Umbilical cord (tissue), 2 donors: ENCODE results near the gene DYNC2H1. TPM values are rescaled to one million over a fixed set of nuclear protein-coding genes. Genes with fewer than 3 reads are reported as not detected.

Experiments used
- DNase-seq: peaks from one replicate; pipeline ENCODE4 v3.0.0-alpha.2; 2015; ENCODE audit warnings: low spot score
- total RNA-seq: library from RNA; depleted of rRNA; stranded (reverse); fragments of >200 nt; gene quantifications from one replicate; pipeline ENCODE4 v1.2.3, GENCODE V29; 2014; ENCODE audit warnings: low replicate concordance; ENCODE audit not compliant: insufficient read depth

Gene DYNC2H1
- total RNA-seq = 53.4 TPM

- DNase-seq = peak; percentile 97
These were observed at the start of gene DYNC2H1 for GRCh38 chr11:103108933-103109817. TSS of gene DYNC2H1 (plus strand) at chr11:103109426. CDS start at chr11:103109575, 149 bp downstream.

DNA sequence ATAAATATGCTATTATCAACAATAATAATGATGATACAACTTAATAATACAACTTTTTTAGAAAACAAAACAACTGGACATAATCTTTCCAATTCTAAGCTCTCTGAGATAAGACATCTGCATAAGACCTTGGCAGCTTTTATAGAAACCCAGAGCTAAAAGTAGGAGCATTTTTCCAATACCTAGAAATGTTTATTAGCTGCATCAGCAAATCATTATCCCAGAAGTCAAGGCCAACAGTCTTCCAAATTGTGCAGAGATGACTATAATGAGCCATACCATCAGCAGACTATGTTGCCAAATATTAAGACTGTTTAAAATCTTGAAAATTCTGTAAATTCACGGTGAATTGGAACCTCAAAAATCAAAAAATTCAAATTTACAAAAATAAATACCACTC, 47.6 kb upstream of the DYNC2H1 start:
- no peak for DNase-seq

GRCh38 chr11:103067118-103067517, 42.1 kb upstream of the DYNC2H1 start:
- DNase-seq = no peak

GRCh38 chr11:103069367-103069766, 39.9 kb upstream of the DYNC2H1 start:
- DNase-seq = no peak

DNA sequence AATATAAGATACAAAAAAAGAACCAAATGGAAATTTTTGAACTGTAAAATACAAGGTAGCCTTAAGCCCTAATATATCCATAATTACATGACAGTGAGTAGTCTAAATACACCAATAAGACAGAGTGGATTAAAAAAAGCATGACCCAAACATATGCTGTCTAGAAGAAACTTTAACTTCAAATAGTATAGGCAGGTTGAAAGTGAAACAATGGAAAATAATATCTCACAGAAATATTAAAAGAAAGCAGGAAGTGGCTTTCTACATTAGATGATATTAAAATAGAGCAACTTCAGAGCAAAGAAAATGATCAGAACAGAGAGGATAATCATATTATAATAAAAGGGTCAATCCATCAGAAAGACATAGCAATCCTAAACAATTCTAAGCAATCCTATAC, 39.1 kb upstream of the DYNC2H1 start:
- DNase-seq = no peak

DNA sequence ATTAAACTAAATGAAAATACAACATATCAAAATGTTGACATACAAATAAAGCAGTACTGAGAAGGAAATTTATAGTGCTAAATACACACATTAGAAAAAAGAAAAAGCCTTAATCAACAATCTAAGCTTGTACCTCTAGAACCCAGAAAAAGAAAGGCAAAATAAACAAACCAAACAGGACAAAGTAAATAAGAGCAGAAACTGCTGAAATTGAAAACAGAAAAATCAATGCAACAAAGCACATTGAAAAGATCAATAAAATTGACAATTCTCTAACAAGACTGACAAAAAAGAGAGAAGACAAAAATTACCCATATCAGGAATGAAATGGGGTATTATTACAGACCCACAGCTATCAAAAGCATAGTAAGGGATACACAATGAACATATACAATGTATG, 38.2 kb upstream of the DYNC2H1 start:
- DNase-seq = no peak

DNA sequence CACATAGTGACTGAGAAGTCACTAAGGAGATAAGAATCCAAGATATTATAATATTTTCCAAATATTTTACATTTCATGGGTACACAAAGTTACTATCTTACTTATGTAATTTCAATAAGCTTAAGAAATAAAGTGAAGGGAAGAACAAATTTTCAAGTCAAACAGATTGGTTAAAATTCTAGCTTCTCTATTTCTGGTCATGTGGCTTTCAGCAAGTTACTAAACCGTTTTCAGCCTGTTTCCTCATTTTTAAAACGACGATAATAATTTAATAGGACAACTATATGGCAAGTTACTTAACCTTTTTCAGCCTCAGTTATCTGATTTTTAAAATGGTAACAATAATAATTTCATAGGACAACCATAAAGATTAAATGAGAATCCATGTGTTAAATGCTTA, 32.9 kb upstream of the DYNC2H1 start:
- DNase-seq = no peak

- no peak for DNase-seq
These were observed 31.7 kb upstream of the DYNC2H1 start for GRCh38 chr11:103077554-103077953.

GRCh38 chr11:103078710-103079109, 30.5 kb upstream of the DYNC2H1 start:
- no peak for DNase-seq

DNA sequence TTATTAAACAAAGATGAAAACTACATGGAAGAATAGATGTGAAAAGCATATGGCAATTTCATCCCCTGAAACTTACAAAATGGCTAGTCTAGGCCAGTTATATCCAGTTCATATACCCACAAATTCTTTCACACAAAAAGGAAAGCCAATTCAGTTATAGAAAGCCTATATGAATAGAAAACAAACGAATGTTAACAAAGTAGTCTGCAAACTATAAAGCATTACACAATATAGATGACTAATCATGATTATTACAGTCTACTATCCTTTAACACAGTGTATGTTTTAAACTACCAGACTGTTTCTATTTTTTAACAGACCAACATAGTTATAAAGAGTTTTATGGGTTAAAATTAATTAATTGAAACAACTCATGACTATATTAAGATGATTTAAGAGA, 29.4 kb upstream of the DYNC2H1 start:
- no peak for DNase-seq

DNA sequence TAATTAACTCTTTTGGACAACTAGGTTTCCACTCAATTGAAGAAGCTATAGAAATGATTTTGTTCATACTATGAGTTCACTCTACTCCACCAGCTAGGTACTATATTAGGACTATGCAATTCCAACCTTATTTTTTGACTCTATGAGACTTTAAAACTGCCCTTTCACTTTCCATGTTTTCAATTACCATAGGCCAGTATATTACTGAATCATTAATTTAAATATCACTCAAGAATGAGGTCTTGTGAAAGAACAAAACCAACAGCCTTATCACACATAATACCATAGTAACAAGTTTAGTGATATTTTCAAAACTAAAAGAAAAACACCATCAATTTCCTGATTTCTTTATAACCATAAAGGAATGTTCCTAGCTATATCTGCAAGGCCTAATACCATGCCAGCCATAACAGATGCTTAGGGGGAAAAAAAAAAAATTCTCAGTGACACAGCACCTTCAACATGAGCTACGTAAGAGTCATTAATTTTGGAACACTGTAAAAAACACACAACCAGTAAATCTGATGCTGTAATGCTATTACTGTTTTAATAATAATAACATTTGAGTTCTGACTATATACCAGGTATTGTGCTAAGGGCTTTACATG, 23.4 kb upstream of the DYNC2H1 start:
- peak; percentile 8 for DNase-seq

GRCh38 chr11:103086461-103086860, 22.8 kb upstream of the DYNC2H1 start:
- DNase-seq = no peak

- peak; percentile 33 for DNase-seq
These were observed 18.0 kb upstream of the DYNC2H1 start for GRCh38 chr11:103091064-103091800.

DNA sequence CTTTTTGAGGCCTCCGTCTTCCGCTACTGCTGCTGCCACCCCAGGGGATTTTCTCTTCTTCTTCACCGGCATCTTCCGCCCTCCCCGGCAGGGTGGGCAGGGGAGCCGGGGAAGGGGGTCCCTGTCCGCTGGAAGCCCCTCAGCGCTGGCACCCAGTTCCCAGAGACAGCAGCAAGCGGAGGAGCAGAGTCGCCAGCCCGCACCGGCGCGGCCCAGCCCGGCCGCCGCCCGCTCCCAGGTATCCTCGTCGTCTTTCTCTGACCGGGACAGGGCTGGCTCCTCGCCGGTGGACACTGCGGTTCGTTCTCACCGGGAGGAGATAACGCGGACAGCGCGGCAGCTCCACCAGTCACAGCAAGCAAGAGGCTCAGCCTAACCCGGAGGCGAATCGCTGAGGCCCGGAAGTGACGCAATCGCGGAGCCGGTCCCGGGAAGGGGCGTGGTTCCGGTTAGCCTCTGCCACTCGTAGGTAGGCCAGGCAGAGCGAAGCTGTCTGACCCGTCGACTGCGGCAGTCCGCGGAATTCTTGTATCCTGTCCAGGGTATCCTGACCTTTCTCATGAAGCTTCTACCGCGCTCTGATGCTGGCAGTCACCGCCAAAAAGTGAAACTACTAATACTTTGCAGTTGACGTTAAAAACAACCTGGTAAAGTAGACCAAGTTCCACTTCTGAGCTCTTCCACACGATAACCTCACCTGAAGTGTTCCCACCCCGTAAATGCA, 17.3 kb upstream of the DYNC2H1 start, which contains the start of gene DCUN1D5:
Gene DCUN1D5, minus strand, starts transcription at position 360 of the 724 bp plus-strand sequence. Its CDS starts 288 bp downstream, at position 72.
- peak; percentile 96 for DNase-seq

DNA sequence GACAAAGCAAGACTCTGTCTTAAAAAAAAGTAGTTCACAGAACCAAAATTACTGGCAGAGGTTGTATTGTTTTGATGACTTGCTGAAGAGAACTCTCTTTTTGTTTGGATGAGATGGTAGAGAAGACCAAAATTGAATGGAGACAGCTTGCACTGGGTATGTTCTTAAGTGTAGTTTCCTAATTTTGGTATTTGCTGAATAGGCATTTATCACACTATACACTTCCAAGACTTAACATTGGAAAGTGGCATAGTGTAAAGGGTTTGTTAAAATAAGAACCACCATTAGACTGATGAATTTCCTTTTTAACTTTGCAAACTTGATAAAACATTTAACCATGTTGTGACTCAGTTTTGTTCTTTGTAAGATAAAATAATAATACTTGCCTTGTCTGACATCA, 11.9 kb upstream of the DYNC2H1 start:
- DNase-seq = no peak

- no peak for DNase-seq
These were observed 677 bp downstream of the DYNC2H1 start for GRCh38 chr11:103109818-103110388.

GRCh38 chr11:103110391-103110790, 1.2 kb downstream of the DYNC2H1 start:
- peak; percentile 24 for DNase-seq

- DNase-seq = no peak
These were observed 2.2 kb downstream of the DYNC2H1 start for GRCh38 chr11:103111400-103111799.

DNA sequence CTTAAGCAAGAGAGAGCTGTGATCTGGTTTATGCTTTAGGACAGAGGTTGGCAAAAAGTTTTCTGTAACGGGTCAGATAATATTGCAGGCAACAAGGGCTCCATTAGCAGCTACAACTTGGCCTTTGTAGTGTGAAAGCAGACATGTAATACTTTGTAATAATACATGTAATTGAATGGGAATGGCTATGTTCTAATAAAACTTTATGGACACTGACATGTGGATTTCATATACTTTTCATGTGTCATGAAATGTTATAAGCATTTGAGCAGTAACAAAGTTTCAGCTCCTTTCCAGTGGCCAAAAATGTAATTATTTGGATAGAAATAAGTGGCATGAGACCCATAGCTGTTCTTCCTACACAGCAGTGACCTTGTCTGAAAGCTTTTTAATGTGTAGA, 3.1 kb downstream of the DYNC2H1 start:
- DNase-seq = no peak

DNA sequence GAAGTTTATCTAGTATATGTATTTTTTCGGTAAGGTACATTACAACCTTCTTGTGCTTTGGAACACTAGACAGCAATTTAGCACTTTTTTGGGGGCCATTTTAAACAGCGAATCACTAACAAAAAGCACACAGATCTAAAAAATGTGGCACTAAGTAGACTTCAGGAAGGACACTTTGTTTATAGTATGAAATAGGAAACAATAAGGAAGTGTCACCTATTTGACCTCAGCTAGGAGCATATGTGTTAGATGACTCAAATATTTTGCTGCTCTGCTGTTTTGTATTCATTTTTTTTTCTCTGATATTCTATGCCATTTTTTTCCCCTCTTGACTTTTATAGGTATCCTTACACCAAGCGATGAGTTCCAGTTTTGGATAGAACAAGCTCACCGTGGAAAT, 5.6 kb downstream of the DYNC2H1 start:
- no peak for DNase-seq

- DNase-seq = no peak
These were observed 16.2 kb downstream of the DYNC2H1 start for GRCh38 chr11:103125462-103125861.
